ENCODE measurements around the gene C1QTNF12.
"Not testable (repeated sequence)": the region's sequence is repeated elsewhere in the genome, so short reads cannot be mapped to it uniquely, and the experiment has no call there.

Gene C1QTNF12

GRCh38 chr1:1199141-1199960 lies 47.2 kb downstream of the C1QTNF12 start:
- no peak for DNase-seq (ENCODE audit: low read depth)

GRCh38 chr1:1198423-1199140 lies 47.9 kb downstream of the C1QTNF12 start:
- DNase-seq (ENCODE audit: low read depth): no peak

DNA sequence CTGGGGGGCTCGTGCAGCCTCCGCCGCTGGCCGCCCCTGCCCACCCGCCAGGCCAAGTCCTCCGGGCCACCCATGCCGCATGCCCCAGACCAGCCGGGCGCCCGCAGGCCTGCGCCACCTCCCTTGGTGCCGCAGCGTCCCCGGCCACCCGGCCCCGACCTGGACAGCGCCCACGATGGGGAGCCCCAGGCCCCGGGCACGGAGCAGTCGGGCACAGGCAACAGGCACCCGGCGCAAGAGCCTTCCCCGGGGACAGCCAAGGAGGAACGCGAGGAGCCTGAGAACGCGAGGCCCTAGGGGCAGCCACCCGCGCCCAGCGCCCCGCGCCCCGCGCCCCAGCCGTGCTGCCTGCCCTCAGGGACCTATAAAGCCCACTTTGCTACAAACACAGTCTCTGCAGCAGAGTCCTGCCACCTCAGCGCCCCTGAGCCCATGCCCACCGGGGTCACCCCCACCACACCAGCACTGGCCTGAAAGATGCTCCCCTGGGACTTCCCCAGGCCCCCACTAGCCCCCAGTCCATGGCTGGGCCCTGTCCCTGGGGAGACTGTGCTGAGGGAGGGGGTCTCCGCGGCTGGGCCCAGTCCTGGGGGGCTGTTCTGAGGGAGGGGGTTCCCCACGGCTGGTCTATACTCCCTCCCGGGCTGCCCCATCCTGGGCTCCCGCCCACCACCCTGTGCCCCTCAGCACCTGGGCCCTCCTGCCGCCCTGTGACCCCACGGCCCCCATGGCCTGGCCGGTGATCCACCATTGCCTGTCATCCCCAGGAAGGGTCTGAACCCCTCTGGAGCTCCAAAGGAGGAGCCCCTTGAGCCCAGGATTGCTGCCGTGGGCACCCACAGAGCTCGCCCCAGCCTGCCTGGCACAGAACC lies 48.7 kb downstream of the C1QTNF12 start:
- no peak for DNase-seq (ENCODE audit: low read depth)

GRCh38 chr1:1197188-1197500 lies 49.4 kb downstream of the C1QTNF12 start:
- DNase-seq (ENCODE audit: low read depth): no peak

DNA sequence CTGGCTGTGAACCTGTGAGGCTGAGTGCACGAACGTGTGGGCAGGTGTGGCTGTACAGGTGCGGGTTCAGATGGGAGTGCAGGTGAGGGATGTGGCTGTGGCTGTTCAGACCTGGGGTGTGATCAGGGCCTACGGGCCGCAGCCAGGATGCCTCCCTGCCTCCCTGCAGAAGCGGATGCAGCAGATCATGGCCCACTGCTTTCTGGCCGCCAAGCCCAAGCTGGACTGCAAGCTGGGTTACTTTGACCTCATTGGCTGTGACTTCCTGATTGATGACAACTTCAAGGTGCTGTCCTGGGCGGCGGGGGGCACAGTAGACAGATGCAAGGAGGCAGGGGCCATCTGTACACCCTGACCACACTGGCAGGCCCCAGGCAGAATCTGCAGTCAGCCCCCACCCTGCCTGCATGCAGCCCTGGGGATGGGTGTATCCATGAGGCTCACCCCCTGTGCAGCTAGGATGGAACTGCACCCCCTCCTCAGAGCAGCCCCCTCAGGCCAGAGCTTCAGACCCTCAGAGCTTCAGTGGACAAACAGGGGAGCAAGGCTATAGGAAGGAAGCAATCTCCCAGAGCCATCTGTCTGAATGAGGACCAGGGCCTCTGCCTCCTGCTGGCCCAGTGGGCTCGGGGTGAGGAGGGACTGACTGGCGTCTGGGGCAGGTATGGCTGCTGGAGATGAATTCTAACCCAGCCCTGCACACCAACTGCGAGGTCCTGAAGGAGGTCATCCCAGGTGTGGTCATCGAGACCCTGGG lies 49.9 kb downstream of the C1QTNF12 start:
- DNase-seq (ENCODE audit: low read depth): no peak

- not testable (repeated sequence) for DNase-seq (ENCODE audit: low read depth)
Observed at GRCh38 chr1:1195726-1196125, 50.8 kb downstream of the C1QTNF12 start.

DNA sequence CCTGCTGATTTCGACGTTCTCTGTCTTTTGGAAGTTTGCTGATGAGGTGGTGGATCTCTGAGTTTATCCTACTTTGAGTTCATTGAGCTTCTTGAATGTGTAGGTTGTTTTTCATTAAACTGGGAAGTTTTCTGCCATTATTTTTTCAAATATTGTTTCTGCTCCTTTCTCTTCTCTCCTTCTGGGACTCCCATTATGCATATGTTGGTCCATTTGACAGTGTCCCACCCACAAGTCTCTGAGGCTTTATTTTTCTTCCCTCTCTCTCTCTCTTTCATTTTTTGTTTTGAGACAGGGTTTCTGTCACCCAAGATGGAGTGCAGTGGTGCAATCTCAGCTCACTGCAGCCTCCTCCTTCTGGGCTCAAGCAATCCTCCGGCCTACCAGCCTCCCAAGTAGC lies 51.8 kb downstream of the C1QTNF12 start:
- DNase-seq (ENCODE audit: low read depth): no peak
